Measurements from ENCODE around the gene DTD1.

DNA sequence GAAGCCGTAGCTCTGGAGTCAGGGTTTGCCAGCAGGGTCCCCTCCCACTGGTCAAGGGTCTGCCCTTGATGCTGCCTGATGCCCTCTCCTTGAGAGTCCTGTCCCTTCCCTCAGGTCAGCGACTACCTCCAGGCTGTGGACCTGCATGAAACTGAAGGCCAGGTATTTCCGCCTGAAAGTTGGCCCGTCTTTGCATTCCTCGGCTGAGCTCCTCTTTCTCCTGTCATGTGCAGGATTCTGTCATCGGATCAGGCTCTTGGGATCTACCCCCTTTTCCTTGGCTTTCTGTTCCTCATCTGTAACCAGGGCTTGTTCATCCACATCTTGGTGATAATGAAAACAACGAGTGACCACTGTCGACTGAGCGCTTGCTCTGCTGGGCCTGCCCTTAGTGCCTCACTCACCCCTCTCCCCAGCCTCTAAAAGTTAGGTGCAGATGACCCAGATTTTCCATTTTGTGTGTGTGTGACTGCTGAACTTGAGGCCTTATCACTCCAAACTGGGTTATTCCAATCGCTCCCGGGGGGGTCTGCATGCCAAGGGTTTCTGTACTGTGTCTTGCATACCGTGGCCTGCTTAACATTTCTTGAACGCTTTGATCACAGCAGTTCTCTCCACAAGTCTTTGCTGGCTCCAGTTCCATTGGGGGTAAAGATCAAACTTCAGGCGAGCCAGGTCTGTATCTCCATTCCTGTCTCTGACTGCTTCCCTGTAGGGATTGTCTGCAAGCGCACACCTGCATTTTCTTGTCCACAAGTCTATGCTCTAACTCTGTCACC lies 81.6 kb downstream of the DTD1 start:
- TF ChIP-seq, protein P1, sequence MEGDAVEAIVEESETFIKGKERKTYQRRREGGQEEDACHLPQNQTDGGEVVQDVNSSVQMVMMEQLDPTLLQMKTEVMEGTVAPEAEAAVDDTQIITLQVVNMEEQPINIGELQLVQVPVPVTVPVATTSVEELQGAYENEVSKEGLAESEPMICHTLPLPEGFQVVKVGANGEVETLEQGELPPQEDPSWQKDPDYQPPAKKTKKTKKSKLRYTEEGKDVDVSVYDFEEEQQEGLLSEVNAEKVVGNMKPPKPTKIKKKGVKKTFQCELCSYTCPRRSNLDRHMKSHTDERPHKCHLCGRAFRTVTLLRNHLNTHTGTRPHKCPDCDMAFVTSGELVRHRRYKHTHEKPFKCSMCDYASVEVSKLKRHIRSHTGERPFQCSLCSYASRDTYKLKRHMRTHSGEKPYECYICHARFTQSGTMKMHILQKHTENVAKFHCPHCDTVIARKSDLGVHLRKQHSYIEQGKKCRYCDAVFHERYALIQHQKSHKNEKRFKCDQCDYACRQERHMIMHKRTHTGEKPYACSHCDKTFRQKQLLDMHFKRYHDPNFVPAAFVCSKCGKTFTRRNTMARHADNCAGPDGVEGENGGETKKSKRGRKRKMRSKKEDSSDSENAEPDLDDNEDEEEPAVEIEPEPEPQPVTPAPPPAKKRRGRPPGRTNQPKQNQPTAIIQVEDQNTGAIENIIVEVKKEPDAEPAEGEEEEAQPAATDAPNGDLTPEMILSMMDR (IDR thresholded peaks at IDR 0.05): no peak
- no peak for TF ChIP-seq POLR2A (IDR thresholded peaks at IDR 0.05)

Data from heart left ventricle (tissue), 13 donors.